K562 (cell line): Measurements from ENCODE around the gene B3GALT5. TPM values are rescaled to one million over a fixed set of nuclear protein-coding genes. Genes with fewer than 3 reads are reported as not detected.

Experiments
- ATAC-seq: fragments of 200-7000 bp; cut with Tn5 transposase; 3 replicates; pipeline ENCODE4 v1.9.1; 2020; ENCODE audit warnings: moderate library complexity
- BruUV-seq: library from RNA; stranded (reverse); fragments of 400-500 nt; replicated peaks from 2 replicates; lab custom pipeline; 2021; lab: Mats Ljungman, UMichigan
- CTCF ChIA-PET: fragments of 300-600 bp; formaldehyde crosslinking; extraction: SDS; loops from one replicate; lab custom pipeline; 2021; ENCODE audit warnings: low intra/inter-chr PET ratio; lab: Yijun Ruan, JAX
- POLR2A ChIA-PET: fragments of 300-600, 350-650 bp; sonication (Branson Sonifier 250); formaldehyde crosslinking; extraction: SDS; loops from one replicate; lab custom pipeline; 2021; ENCODE audit warnings: antibody characterized with exemption, inconsistent platforms; lab: Yijun Ruan, JAX
- DNase-seq, 4 experiments: peaks; one replicate each; pipeline versions ENCODE4 v3.0.0 to v3.0.0-alpha.2; 2011 to 2018; ENCODE audit warnings: low spot score in 3 of 4, mixed read lengths in 3 of 4; ENCODE audit errors: extremely low read depth in 1 of 4
- FAIRE-seq: peaks from 2 replicates; lab custom pipeline; 2011; peaks lifted over from hg19 to GRCh38; lab: Jason Lieb, UNC
- H2AFZ ChIP-seq: 2 replicates; pipeline ENCODE4 v1.6.0; 2011; ENCODE audit warnings: low read depth, low read length, control low read depth, inconsistent platforms
- H3K27ac ChIP-seq: fragments of 200-600 bp; 3 replicates; pipeline ENCODE4 v1.8.0; 2011; ENCODE audit warnings: low read depth, mild to moderate bottlenecking, control low read depth, inconsistent platforms, low read length, moderate library complexity, mixed read lengths; ENCODE audit errors: extremely low read depth
- H3K27me3 ChIP-seq, 2 experiments: fragments of 300-600 bp in 1 of 2; 2 replicates in 1 of 2; 3 replicates in 1 of 2; pipeline versions ENCODE4 v1.6.0 to v1.8.0; 2011; ENCODE audit warnings: inconsistent platforms in 2 of 2, low read length in 2 of 2, mild to moderate bottlenecking in 1 of 2, mixed read lengths in 1 of 2, moderate library complexity in 1 of 2; ENCODE audit not compliant: control insufficient read depth in 2 of 2, insufficient read depth in 2 of 2
- H3K36me3 ChIP-seq: fragments of 300-600 bp; 3 replicates; pipeline ENCODE4 v1.8.0; 2011; ENCODE audit warnings: mild to moderate bottlenecking, low read length, inconsistent platforms; ENCODE audit not compliant: control insufficient read depth, insufficient read depth
- H3K4me1 ChIP-seq, 2 experiments: fragments of 200-600 bp in 1 of 2; replicated peaks in 1 of 2; 2 replicates in 1 of 2; 3 replicates in 1 of 2; pipeline versions ENCODE4 v1.5.1 to v1.8.0; 2011; ENCODE audit warnings: inconsistent platforms in 2 of 2, low read length in 2 of 2, mild to moderate bottlenecking in 1 of 2, mixed read lengths in 1 of 2, moderate library complexity in 1 of 2; ENCODE audit not compliant: control insufficient read depth in 2 of 2, insufficient read depth in 2 of 2
- H3K4me2 ChIP-seq: 2 replicates; pipeline ENCODE4 v1.6.1; 2011; ENCODE audit warnings: low read length, control low read depth, inconsistent platforms, mixed read lengths; ENCODE audit not compliant: insufficient read depth
- H3K4me3 ChIP-seq: fragments of 200-600 bp; sonication (generic), shearing (Covaris generic); 2 replicates; pipeline ENCODE4 v1.5.1; 2016; ENCODE audit warnings: control low read depth, inconsistent platforms
- H3K79me2 ChIP-seq: fragments of 200-600 bp; 3 replicates; pipeline ENCODE4 v1.8.0; 2011; ENCODE audit warnings: low read length, inconsistent platforms; ENCODE audit not compliant: control insufficient read depth, insufficient read depth
- H3K9ac ChIP-seq, 2 experiments: 2 replicates each; pipeline versions ENCODE4 v1.6.0 to v1.6.1; 2011; ENCODE audit warnings: low read depth in 2 of 2, low read length in 2 of 2, control low read depth in 1 of 2, inconsistent platforms in 1 of 2, mild to moderate bottlenecking in 1 of 2, mixed read lengths in 1 of 2; ENCODE audit not compliant: insufficient read depth in 1 of 2
- H3K9me1 ChIP-seq: one replicate; pipeline ENCODE4 v1.6.0; 2011; ENCODE audit warnings: inconsistent platforms, mild to moderate bottlenecking, low read length, moderate library complexity; ENCODE audit not compliant: control insufficient read depth, insufficient read depth
- H3K9me3 ChIP-seq: replicated peaks from 2 replicates; pipeline ENCODE4 v1.5.1; 2011; ENCODE audit warnings: low read depth, low read length, inconsistent platforms; ENCODE audit not compliant: control insufficient read depth, insufficient read depth
- H4K20me1 ChIP-seq: replicated peaks from 2 replicates; pipeline ENCODE4 v1.6.1; 2011; ENCODE audit warnings: low read length, inconsistent platforms, mixed read lengths; ENCODE audit not compliant: control insufficient read depth, insufficient read depth
- BHLHE40 ChIP-seq: IDR thresholded peaks from 2 replicates; pipeline ENCODE4 v1.6.1; 2011; ENCODE audit warnings: low read length, improper control_type of control experiment
- E2F1 ChIP-seq: sonication (generic); formaldehyde crosslinking; IDR thresholded peaks from 2 replicates; pipeline ENCODE4 v1.8.1; 2023; ENCODE audit warnings: mild to moderate bottlenecking, missing genetic modification reagents, moderate library complexity
- IRF1 ChIP-seq: sonication (generic); formaldehyde crosslinking; IDR thresholded peaks from 2 replicates; pipeline ENCODE4 v1.8.0; 2022; ENCODE audit warnings: missing genetic modification reagents, mild to moderate bottlenecking, borderline replicate concordance
- RBM17 ChIP-seq: fragments of 200-400 bp; formaldehyde crosslinking; IDR thresholded peaks from 2 replicates; pipeline ENCODE4 v1.6.1; 2017; ENCODE audit warnings: low read depth, mild to moderate bottlenecking, low read length, borderline replicate concordance
- WGBS: fragments of 100-300 bp; shearing (Covaris generic); methylation state at CpG from one replicate; pipeline ENCODE4 v1.1.6; 2016; ENCODE audit warnings: low coverage, mixed read lengths; ENCODE audit not compliant: insufficient coverage; ENCODE audit errors: missing lambda C conversion rate; 5-methylcytosine and 5-hydroxymethylcytosine counted together
- in situ Hi-C: fragments of 300-500 bp; cut with MboI; formaldehyde crosslinking; loops from 4 replicates; pipeline ENCODE4 v1.15.0; 2018; ENCODE audit warnings: inconsistent platforms, mixed read lengths
- intact Hi-C: fragments of 100-400 bp; cut with micrococcal nuclease; formaldehyde crosslinking; loops from 2 replicates; pipeline ENCODE4 v1.14.2; 2022
- polyA plus RNA-seq, 8 experiments: library from polyadenylated mRNA; depleted of rRNA in 4 of 8; stranded (reverse) in 5 of 8; unstranded in 3 of 8; fragments of >200 nt; fragmentation: Nextera tagmentation in 2 of 8; fragmentation: Illumina TruSeq in 1 of 8; extraction: Ambion mirVana in 2 of 8; extraction: Trizol in 1 of 8; gene quantifications; 2 replicates each; pipeline versions ENCODE4 v1.2.1 to v1.2.3, GENCODE V29; 2011 to 2014; ENCODE audit warnings: inconsistent platforms in 1 of 8, missing spikeins in 1 of 8
- total RNA-seq, 7 experiments: library from RNA; depleted of rRNA in 6 of 7; stranded (reverse); fragments of >200 nt in 6 of 7; fragmentation: Illumina TruSeq in 2 of 7; extraction: Trizol in 2 of 7; gene quantifications; 2 replicates each; pipeline versions ENCODE4 v1.2.1 to v1.2.3, GENCODE V29; 2011 to 2021; ENCODE audit warnings: low replicate concordance in 1 of 7

The B3GALT5 gene
- total and polyA plus RNA-seq, 9 of the 15 experiments (the other 6 are each of a cell fraction or from before 2014, with no cell fraction given), result 0.02 TPM; not detected in 8

GRCh38 chr21:39613041-39613934 is 548 bp downstream of the B3GALT5 start:
- CTCF ChIA-PET, result no interaction called here
- POLR2A ChIA-PET, result no interaction called here
- Histone ChIP-seq H3K36me3 (no peaks in the 10 kb centered on the region), H2AFZ (no peak overlapping the region), H3K9me1 (no peaks in the 10 kb centered on the region), H3K27ac (no peak overlapping the region), H3K27me3 (peaks cover 22 to 43% of the 10 kb centered on the region in 2 experiments), H3K9me3 (no peaks in the 10 kb centered on the region), H3K9ac (no peak overlapping the region), H3K4me3 (no peak overlapping the region), H3K4me1 (peaks cover 0 to 4% of the 10 kb centered on the region in 2 experiments; a peak in 1 of 5 replicates), H3K79me2 (no peaks in the 10 kb centered on the region), H4K20me1 (no peaks in the 10 kb centered on the region), H3K4me2 (no peak overlapping the region)
- FAIRE-seq, result no peak
- DNase-seq, result no peak
- intact Hi-C loops (no loop called here), in situ Hi-C loops (no loop called here)
- TF ChIP-seq E2F1, result no peak
- 0 out of 2 replicates have a peak, but pooled peaks have one; percentile 14 for TF ChIP-seq BHLHE40
- TF ChIP-seq IRF1, result no peak
- TF ChIP-seq RBM17, result no peak
- BruUV-seq, result no TSS peak
- WGBS, result 32% methylated on average over 37 of the region's 47 CpGs
- ATAC-seq, result no peak
